Esophagus squamous epithelium (tissue), 4 donors: ENCODE measurements around the gene UNC93B1.
"Not testable (repeated sequence)": the region's sequence is repeated elsewhere in the genome, so short reads cannot be mapped to it uniquely, and the experiment has no call there.

ENCODE experiments used
- POLR2A ChIP-seq, 4 donors: fragments of 450-650 bp; IDR thresholded peaks; one replicate each; pipeline ENCODE4 v1.6.1; 2017; ENCODE audit warnings: antibody characterized with exemption in 4 of 4, mild to moderate bottlenecking in 4 of 4, moderate library complexity in 3 of 4
- TF ChIP-seq, protein P1 (sequence below), 6 experiments: fragments of 450-650 bp in 4 of 6; fragments of 200-600 bp in 2 of 6; sonication (generic) in 2 of 6; IDR thresholded peaks; one replicate each; pipeline ENCODE4 v1.5.1; 2016 to 2019; ENCODE audit warnings: antibody characterized with exemption in 6 of 6, mild to moderate bottlenecking in 4 of 6, moderate library complexity in 4 of 6

DNA sequence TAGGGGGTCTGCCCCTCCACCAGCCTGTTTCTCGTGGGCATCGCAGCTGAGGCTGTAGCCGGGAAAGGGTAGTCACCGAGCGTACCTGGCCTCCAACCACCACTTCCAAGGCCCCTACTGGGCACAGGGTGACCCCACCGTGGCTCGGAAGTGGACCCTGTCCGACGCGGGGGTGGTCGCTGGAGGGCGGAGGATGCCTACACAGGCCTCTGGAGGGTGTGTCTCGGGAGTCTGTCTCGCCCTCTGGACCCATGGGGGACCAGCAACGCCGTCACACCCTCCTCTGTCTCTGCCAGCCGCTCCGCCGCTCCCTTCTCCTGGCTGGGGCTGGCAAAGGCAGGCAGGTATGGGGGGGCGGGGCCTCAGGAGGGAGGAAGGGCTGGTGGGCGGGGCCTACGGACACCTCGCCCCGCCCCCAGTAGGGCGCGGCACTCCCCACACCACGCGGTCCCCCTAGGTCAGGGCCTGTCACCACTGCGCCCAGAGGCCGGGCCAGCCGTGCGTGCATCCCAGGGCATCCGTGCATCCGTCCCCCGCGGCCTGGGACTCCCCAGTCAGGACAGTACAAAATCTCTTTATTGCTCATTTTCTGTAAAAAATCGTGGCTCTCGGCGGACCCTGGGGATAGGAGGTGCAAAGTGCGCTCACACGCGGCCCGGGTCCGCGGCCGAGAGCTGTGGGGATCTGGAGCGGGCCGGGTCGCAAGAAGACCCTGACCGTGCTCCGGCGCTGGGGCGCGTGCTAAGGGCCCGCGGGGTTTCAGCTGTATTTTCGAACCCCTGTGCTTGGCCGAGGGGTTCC is 13.2 kb downstream of the UNC93B1 start:
- TF ChIP-seq, protein P1, sequence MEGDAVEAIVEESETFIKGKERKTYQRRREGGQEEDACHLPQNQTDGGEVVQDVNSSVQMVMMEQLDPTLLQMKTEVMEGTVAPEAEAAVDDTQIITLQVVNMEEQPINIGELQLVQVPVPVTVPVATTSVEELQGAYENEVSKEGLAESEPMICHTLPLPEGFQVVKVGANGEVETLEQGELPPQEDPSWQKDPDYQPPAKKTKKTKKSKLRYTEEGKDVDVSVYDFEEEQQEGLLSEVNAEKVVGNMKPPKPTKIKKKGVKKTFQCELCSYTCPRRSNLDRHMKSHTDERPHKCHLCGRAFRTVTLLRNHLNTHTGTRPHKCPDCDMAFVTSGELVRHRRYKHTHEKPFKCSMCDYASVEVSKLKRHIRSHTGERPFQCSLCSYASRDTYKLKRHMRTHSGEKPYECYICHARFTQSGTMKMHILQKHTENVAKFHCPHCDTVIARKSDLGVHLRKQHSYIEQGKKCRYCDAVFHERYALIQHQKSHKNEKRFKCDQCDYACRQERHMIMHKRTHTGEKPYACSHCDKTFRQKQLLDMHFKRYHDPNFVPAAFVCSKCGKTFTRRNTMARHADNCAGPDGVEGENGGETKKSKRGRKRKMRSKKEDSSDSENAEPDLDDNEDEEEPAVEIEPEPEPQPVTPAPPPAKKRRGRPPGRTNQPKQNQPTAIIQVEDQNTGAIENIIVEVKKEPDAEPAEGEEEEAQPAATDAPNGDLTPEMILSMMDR (IDR thresholded peaks at IDR 0.05) = not testable (repeated sequence)
- TF ChIP-seq POLR2A (IDR thresholded peaks at IDR 0.05) = not testable (repeated sequence)
